HepG2 (cell line): Measurements from ENCODE around the gene RASGRP2.

ENCODE experiments used
- BCL6 ChIP-seq: IDR thresholded peaks from 2 replicates; pipeline ENCODE4 v1.6.1; 2016; ENCODE audit warnings: missing genetic modification reagents, missing compliant biosample characterization
- ETV5 ChIP-seq: IDR thresholded peaks from 2 replicates; pipeline ENCODE4 v1.6.1; 2018; ENCODE audit warnings: missing biosample characterization, missing genetic modification reagents, inconsistent platforms, borderline replicate concordance
- GABPB1 ChIP-seq: IDR thresholded peaks from 2 replicates; pipeline ENCODE4 v1.6.1; 2016; ENCODE audit warnings: mild to moderate bottlenecking, missing genetic modification reagents, moderate library complexity, missing compliant biosample characterization
- MYNN ChIP-seq: sonication (generic); formaldehyde crosslinking; IDR thresholded peaks from 2 replicates; pipeline ENCODE4 v1.4.0; 2020; ENCODE audit warnings: mild to moderate bottlenecking, low read depth, missing genetic modification reagents
- POLR2A ChIP-seq, 2 experiments: IDR thresholded peaks; 2 replicates each; pipeline ENCODE4 v1.6.1; 2011; ENCODE audit warnings: low read depth in 2 of 2, low read length in 2 of 2, mild to moderate bottlenecking in 1 of 2, moderate library complexity in 1 of 2; ENCODE audit not compliant: insufficient read depth in 1 of 2
- SUZ12 ChIP-seq: fragments of 150-350 bp; IDR thresholded peaks from 2 replicates; pipeline ENCODE4 v1.6.1; 2014; ENCODE audit warnings: low read depth, low read length
- ZNF430 ChIP-seq: sonication (generic); formaldehyde crosslinking; IDR thresholded peaks from 2 replicates; pipeline ENCODE4 v1.9.0; 2021; ENCODE audit warnings: mild to moderate bottlenecking, missing genetic modification reagents
- ZNF724P ChIP-seq: sonication (generic); formaldehyde crosslinking; IDR thresholded peaks from 2 replicates; pipeline ENCODE4 v1.8.0; 2022; ENCODE audit warnings: missing genetic modification reagents, borderline replicate concordance
- TF ChIP-seq, protein P1 (sequence below): sonication (generic); formaldehyde crosslinking; IDR thresholded peaks from 2 replicates; pipeline ENCODE4 v1.5.0; 2020; ENCODE audit warnings: mild to moderate bottlenecking, missing genetic modification reagents, moderate library complexity
- TF ChIP-seq, protein P2 (sequence below): IDR thresholded peaks from 2 replicates; pipeline ENCODE4 v1.6.1; 2012; ENCODE audit warnings: low read length, improper control_type of control experiment
- TF ChIP-seq, protein P3 (sequence below): sonication (generic); formaldehyde crosslinking; IDR thresholded peaks from 2 replicates; pipeline ENCODE4 v1.4.0; 2020; ENCODE audit warnings: missing genetic modification reagents

DNA sequence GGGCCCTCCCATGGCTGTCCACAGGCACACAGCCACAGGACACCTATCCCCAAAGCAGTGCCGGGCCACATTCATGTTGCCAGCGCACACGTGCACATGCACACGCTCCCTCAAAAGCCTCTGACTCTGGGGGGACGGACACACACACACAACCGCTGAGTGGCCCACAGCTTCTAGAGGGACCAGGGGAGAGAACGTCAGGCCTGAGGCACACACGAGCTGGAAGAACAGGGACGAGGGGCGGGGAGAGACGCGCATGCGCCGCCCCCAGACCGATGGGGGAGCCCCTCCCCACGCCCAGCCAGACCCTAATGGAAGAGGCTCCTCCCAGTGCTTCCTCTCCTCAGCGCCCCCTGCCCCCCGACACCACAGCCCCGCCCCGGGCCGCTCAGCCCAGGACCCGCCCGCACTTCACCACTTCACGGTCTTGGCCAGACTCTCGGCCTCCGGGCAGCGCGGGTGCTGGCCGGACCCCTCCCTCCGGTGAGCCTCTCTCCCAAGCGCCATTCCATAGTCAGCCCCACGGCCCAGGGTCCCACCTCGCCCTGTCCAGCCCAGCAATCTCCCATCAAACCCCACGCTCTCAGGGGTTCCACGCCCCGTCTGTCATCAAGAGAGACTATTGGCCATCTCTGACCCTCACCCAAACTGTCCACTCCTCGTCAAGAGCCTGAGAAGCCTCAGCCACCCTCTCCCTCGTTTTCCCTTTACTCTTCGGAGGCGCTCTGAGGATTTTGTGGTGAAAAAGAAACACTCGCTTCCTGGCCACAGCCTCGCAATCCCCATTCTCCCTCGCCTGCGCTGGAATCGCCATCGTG is 32.6 kb downstream of the RASGRP2 start:
- TF ChIP-seq SUZ12 (no peak), GABPB1 (CRISPR knock-in tag) (no peak), BCL6 (no peak), ZNF724P (CRISPR knock-in tag) (no peak), ETV5 (no peak), ZNF430 (CRISPR knock-in tag) (no peak), POLR2A (IDR thresholded peaks at IDR 0.05; ENCODE audit: insufficient read depth in 1 of 2, low read depth in 2 of 2, low read length in 2 of 2) (no peak), MYNN (CRISPR knock-in tag) (no peak)
- TF ChIP-seq, protein P1, sequence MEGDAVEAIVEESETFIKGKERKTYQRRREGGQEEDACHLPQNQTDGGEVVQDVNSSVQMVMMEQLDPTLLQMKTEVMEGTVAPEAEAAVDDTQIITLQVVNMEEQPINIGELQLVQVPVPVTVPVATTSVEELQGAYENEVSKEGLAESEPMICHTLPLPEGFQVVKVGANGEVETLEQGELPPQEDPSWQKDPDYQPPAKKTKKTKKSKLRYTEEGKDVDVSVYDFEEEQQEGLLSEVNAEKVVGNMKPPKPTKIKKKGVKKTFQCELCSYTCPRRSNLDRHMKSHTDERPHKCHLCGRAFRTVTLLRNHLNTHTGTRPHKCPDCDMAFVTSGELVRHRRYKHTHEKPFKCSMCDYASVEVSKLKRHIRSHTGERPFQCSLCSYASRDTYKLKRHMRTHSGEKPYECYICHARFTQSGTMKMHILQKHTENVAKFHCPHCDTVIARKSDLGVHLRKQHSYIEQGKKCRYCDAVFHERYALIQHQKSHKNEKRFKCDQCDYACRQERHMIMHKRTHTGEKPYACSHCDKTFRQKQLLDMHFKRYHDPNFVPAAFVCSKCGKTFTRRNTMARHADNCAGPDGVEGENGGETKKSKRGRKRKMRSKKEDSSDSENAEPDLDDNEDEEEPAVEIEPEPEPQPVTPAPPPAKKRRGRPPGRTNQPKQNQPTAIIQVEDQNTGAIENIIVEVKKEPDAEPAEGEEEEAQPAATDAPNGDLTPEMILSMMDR (CRISPR knock-in tag): no peak
- TF ChIP-seq, protein P2, sequence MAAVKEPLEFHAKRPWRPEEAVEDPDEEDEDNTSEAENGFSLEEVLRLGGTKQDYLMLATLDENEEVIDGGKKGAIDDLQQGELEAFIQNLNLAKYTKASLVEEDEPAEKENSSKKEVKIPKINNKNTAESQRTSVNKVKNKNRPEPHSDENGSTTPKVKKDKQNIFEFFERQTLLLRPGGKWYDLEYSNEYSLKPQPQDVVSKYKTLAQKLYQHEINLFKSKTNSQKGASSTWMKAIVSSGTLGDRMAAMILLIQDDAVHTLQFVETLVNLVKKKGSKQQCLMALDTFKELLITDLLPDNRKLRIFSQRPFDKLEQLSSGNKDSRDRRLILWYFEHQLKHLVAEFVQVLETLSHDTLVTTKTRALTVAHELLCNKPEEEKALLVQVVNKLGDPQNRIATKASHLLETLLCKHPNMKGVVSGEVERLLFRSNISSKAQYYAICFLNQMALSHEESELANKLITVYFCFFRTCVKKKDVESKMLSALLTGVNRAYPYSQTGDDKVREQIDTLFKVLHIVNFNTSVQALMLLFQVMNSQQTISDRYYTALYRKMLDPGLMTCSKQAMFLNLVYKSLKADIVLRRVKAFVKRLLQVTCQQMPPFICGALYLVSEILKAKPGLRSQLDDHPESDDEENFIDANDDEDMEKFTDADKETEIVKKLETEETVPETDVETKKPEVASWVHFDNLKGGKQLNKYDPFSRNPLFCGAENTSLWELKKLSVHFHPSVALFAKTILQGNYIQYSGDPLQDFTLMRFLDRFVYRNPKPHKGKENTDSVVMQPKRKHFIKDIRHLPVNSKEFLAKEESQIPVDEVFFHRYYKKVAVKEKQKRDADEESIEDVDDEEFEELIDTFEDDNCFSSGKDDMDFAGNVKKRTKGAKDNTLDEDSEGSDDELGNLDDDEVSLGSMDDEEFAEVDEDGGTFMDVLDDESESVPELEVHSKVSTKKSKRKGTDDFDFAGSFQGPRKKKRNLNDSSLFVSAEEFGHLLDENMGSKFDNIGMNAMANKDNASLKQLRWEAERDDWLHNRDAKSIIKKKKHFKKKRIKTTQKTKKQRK: no peak
- TF ChIP-seq, protein P3, sequence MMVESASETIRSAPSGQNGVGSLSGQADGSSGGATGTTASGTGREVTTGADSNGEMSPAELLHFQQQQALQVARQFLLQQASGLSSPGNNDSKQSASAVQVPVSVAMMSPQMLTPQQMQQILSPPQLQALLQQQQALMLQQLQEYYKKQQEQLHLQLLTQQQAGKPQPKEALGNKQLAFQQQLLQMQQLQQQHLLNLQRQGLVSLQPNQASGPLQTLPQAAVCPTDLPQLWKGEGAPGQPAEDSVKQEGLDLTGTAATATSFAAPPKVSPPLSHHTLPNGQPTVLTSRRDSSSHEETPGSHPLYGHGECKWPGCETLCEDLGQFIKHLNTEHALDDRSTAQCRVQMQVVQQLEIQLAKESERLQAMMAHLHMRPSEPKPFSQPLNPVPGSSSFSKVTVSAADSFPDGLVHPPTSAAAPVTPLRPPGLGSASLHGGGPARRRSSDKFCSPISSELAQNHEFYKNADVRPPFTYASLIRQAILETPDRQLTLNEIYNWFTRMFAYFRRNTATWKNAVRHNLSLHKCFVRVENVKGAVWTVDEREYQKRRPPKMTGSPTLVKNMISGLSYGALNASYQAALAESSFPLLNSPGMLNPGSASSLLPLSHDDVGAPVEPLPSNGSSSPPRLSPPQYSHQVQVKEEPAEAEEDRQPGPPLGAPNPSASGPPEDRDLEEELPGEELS (CRISPR knock-in tag): no peak
